Stimulated activated naive CD8-positive, alpha-beta T cell treated with anti-CD3 and anti-CD28 coated beads, Interleukin-15, Interleukin-2, amounts not matched to agents 100 U/mL and 50 U/mL, for 24 hours (primary cell): Measurements from ENCODE around the gene TNS3.
"Not testable (repeated sequence)": the region's sequence is repeated elsewhere in the genome, so short reads cannot be mapped to it uniquely, and the experiment has no call there.

Experiments
- ATAC-seq: fragments of 150-1000 bp; cut with Tn5 transposase; one replicate; pipeline ENCODE4 v1.10.0; 2021
- DNase-seq: peaks from one replicate; pipeline ENCODE4 v3.0.0; 2021

The TNS3 gene

DNA sequence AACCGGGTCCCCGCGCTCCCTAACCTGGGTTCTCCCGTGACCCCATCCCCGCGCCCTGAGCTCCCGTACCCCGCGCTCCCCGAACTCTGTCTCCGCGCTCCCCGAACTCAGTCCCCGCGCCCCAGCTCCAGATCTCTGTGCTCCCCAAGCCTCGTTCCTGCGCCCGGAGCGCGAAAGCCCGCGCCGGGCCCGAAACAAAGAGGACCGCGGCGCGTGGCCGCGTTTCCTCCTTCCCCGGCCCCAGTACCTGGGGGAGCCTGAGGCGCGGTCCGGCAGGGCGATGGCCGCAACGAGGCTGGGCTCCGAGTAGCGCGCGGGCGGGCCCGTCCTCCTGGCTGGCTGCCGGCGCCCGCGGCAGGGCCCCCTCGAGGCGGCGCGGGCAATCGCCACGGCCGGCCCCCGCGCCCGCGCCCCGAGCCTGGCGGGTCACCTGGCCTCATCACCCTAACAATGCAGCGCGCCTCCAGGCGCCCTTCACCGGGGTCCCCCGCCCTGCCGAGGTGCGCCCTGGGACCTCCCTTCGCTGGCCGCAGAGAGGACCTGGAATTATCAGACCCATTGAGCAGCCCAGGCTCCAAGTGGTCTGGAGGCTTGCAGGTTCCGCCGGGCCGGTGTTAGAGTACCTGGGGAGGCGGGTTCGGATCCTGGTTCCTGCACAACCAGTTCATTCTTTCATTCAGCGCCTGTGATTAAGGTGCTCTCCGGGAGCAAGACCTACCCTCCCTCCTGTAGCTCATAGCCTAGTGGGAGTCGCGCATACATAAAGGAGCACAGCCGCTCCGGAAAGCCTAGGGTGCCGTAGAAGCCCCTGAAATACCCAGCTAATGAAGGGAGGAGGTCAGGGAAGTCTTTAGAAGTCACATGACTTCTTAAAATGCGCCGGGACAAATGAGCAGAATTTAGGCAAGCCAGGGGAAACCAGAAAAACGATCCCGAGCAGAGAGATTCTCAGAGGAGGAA lies at the start of gene TNS3:
Gene TNS3 (minus strand): TSS at position 308 of the 960 bp plus-strand sequence. CDS start 142,475 bp downstream, outside the sequence.
- ATAC-seq (peak; percentile 48), DNase-seq (no peak)

DNA sequence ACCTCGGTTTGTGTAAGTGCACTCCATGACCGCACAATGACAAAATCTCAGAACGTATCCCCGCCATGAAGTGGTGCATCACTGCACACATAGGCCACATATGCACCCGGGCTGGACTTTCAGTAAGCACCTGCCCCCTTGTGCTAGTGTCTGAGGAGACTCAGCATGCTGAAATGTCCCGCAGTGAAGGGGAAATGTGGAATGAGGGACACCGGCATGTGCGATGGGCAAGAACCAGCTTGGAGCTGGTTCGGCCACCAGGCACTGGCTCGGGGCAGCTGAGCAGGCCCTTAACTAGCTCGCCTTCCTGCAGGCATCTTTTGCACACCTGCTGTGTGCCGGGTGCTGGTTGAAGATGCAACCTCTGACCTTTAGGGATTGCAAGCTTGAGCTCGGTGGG lies 49.8 kb upstream of the TNS3 start:
- no peak for DNase-seq
- ATAC-seq, result no peak

DNA sequence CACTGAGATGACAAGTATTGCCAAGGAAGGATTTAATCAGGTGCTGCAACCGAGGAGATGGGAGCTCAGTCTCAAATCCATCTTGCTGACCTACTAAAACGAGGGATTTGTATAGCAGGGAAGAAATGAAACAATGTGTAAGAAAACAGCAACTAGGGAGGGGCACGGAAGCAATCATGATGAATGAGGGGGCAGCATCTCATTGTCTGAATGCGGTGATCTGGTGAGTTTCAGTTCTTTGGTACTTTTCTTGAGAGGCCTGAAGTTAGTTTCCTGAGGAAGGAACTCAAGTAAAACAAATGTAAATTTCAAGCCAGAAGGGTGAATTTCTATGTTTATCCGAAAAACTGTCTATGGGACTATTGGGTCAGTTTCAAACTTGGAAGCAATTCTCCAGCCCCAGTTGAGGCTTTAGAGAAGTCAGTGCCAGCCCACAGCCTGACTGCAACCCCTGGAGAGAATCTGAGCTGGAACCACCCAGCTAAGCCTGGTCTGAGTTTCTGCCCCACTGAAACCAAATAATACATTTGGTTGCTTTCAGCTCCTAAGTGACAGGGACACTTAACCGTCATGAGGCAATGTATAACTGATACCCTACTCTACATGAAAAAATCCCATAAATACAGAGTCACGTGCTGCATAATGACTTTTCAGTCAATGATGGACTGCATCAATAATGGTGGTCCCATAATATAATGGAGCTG lies 45.8 kb upstream of the TNS3 start:
- no peak for DNase-seq
- no peak for ATAC-seq

DNA sequence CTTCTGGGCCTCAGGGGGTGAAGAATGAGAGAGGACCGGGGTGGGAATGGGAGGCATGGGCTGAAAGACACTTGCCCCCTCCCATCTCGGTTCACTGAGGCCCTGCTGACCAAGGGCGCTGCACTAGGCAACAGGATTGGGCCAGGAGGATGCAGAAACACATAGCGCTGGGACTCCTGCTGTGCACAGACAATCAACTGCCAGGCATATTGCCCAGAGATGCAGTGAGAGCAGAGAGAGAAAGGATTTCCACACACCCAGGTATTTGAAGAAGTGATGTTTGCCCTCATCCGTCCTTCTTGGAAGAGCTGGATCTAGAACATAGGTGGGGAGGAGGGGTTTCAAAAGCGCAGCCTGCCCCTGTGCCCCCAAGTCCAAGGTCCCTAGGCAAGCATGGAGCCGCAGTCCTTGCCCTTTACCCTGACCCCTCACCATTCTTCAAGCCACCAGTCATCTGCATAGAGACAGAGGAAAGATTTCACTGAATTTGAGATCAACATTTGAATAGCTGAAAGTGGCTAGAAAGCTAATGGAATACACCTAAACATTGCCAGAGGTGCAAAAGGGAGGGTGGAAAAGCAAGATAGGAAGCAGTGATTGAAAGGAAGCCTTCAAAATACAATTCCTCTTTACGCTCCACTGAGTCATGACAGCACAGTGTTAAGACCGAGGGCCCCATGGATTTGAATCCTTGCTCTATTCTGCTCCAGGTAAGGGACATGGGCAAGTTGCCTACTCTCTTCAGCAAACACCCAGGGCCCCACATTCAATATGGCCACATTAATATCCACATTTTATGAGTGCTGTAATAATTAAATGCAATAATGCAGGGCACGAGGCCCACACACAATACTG lies 44.2 kb upstream of the TNS3 start:
- ATAC-seq, result no peak
- no peak for DNase-seq

DNA sequence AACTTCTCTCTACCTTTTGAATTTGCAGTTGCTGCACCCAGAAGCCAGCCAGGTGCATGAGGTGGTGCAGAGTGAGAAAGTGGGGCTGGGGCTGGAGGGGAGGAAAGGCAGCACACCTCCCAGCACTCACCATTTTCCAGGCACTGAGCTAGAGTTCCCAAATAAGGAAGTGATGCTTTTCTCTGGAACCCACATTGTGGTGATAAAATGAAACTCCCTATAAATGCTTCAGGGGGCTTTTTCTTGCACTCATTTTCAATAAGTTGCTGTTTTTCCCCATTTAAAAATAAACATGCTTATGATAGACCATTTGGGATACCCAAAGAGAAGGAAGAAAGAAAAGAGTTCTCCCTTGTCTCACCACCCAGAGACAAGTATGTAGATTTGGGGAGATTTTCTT lies 42.8 kb upstream of the TNS3 start:
- ATAC-seq (no peak), DNase-seq (no peak)

DNA sequence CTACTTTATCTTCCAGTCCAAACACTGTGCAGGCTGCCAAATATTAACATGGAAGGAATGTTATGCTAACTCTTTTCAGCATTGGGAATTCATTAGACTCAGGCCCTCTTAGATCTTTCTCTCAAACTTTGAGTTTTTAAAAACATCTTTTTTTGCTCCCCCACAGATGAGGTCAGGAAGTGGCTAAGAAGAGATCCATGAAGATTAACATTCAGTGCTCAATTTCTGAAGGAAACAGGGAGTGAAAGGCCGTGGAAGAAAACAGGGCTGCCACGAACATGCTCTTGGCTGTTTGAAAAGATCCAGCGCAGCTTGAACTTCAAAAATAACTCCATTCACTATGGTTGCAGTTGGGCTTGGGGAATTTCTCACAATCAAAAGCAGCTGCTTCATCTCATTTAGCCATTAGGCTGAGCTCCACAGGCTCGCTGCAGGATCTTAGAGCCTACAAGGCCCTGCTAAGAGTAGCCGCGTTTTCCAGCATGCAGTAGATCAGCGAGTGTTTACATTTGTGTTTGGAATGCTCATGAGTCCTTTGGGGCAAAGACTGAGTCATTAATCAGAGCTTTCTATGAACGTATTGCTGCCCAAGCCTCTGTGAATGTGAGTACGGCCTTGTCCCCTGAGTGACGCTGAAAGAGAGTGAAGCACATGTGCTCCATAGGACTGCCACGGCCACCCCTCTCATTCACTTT lies 41.2 kb upstream of the TNS3 start:
- ATAC-seq, result no peak
- no peak for DNase-seq

DNA sequence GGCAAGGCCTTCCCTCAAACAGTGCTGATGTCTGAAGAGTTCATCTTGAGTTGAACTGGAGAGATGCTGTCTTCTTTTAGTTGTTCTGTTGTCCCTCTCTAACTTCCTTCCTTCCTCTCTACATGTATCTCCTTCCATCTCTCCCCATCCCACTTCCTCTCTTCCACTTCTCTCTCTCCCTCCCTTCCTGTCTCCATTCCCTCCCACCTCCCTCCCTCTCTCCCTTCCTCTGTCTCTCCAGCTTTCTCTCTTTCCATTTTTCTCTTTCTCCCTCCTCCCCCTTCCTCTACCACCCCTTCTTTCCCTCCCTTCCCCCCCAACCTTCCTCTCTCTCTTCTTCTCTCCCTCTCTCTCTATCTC lies 40.7 kb upstream of the TNS3 start:
- DNase-seq, result no peak
- ATAC-seq, result no peak

DNA sequence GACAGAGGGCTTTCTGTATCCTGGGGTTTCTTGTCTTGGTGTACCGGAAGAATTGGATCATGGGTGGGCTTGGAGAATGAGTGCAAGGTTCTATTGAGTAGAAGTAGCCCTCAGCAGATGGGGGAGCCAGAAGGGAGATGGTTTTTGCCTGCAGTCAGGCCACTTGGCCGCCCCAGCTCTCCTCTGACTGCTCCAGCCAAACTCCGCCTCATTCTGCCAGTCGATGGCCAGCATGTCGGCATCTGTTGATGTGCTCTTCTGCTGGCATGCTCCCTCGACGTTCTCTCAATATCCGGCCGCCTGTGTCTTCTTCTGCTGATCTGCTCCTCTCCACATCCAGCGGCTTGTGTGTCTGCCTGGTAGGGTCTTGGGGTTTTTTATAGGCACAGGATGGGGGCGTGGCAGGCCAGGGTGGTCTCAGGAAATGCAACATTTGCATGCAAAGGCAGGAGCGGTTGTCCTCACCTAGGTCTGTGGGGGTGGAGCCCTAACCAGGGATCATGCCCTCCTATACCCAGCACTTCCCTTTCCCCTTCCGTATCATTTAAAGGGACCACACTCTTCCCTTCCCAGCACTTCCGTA lies 40.2 kb upstream of the TNS3 start:
- DNase-seq (no peak), ATAC-seq (no peak)

DNA sequence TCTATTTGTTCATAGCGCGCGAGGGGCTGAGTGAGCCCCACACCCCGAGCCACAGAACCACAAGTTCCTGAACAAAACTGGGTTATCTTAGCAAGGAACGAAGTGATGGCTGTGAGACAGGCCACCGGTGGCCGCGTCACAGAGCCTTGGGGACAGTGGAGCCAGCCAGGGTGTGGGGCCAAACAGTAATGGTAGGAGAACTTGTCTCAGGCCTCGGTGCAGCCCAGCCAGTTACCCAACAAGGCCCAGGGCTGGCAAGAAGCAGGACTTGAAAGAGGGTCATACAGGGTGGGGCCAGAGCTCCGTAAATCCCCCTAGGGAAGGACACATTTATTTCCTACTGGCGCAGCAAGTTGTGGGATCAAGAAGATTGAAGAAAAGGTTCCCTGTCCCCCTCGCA lies 39.4 kb upstream of the TNS3 start:
- ATAC-seq (no peak), DNase-seq (no peak)

DNA sequence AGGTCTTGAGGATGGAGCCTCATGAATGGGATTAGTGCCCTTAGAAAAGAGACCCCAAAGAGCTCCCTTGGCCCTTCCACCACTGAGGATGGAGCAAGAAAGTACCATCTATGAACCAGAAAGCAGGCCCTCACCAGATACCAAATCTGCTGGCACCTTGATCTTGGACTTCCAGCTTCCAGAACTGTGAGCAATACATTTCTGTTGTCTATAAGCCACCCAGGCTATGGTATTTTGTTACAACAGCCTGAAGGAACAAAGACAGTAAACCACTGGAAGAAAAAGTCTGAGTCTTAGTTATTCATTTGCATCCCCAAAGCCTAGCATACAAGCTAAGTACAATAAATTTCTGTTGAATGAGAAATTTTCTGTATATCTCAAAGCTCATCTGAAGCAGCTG lies 37.9 kb upstream of the TNS3 start:
- DNase-seq (no peak), ATAC-seq (no peak)

DNA sequence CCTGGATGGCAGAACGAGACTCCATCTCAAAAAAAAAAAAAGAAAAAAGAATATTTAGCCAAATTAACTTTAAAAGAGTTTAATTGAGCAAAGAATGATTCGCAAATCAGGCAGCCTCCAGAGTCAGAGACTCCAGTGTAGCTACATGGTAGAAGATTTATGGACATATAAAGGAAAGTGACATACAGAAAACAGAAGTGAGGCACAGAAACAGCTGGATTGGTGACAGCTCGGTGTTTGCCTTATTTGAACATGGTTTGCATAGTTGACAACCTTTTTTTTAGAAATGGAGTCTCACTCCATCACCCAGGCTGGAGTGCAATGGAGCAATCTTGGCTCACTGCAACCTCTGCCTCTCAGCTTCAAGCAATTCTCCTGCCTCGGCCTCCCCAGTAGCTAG lies 35.2 kb upstream of the TNS3 start:
- no peak for ATAC-seq
- no peak for DNase-seq

DNA sequence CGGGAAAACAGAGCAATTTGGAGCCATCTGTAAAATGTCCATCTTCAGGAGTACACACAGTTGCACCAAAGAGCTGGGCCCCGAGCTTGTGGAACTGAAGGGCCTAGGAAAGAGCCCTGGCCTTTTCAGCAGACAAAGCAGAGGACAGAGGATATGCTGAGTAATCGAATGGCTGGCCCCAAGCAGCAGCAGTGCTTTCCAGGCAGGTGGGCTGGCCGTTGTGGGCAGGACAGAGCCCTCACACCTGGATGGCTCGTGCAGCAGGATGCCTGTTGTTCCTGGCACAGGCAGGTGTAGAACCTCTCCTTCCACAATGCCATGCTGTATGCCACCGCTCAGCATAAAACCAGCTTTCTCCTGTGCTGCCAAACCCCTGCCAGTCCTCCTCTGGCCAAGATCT lies 32.5 kb upstream of the TNS3 start:
- no peak for ATAC-seq

DNA sequence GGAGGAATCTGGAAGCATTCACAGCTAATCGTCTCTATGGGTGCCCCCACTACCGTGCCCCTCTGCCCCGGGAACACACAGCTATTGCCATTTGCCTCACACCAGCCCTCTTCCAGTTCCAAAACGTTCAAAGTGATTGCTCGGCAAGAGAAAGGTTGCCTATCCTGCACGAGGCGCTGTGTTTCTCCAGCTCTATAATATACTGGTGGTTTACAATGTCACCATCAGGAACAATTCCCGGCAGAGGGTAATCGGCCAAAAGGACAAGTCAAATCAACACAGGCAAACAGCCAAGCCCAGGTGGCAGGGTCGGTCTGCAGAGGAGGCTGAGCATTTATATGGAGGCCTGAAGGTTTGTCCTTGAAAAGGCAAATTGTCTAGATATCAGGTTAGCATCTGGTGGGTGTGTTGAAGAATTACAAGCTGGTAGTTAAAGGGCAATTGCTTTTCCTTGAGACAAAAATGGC lies 29.2 kb upstream of the TNS3 start:
- DNase-seq (no peak), ATAC-seq (no peak)

More for the DNA sequence above, 32.5 kb upstream of the TNS3 start:
- DNase-seq, result no peak

DNA sequence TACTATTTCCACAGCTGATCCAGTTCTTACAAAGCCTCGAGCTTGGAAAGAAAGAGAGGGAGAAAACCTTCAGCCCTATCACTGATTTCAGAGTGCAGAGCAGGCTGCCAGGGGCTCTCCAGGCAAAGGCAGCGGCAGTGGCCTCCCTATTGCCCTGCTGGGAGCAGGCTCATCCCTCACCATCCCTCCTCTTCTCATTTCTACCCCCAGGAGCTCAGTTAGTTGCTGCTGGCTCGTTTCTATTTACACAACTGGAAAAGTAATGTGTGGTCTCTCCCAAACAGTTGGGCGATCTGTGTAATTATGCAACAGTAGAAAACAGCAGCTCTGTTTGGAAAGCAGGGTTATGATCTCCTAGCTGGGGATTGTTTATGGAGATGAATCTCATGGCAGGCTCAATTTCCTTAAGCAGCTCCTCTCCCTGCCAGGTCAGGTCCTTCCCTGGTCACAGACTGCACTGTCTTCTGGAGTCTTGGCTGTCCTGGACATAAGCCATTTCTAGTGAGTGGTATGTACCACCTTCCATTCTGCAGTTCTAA lies 28.7 kb upstream of the TNS3 start:
- DNase-seq, result no peak
- no peak for ATAC-seq

DNA sequence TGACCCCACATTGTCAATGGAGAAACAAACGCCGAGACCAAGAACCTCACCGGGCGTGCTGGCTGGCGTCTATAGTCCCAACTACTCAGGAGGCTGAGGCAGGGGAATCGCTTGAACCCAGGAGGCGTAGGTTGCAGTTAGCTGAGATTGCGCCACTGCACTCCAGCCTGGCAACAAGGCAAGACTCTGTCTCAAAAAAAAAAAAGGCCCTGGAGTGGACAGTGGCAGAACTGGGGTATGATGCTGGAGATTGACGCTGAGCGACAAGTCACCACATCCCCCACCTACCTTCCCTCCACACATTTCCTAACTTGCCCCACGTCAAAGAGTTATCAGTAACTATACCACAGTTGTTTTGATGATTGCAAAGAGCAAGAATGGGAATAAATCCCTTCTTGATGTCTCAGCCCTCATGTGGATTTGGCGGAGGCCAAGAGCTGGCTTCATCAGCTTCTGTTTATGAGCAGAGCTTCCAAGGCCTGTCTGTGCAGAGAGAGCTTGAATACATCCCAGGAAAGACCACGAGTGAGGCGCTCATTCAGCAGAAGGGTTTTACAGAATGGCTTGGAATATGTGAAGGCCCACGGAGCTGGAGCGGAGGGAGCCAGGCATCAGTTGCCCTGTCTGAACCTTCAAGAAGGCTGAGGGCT lies 28.0 kb upstream of the TNS3 start:
- ATAC-seq (no peak), DNase-seq (no peak)

DNA sequence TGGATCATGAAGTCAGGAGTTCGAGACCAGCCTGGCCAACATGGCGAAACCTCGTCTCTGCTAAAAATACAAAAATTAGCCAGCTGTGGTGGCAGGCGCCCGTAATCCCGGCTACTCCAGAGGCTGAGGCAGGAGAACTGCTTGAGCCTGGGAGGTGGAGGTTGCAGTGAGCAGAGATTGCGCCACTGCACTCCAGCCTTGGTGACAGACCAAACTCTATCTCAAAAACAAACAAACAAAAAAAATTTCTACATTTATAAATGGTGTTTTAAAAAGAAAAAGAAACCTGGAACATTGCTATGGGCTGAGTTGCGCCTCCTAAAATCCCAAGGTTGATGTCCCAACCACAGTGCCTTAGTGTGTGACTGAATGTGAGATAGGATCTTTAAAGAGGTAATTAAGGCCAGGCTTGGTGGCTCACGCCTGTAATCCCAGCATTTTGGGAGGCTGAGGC lies 24.7 kb upstream of the TNS3 start:
- not testable (repeated sequence) for DNase-seq, ATAC-seq

DNA sequence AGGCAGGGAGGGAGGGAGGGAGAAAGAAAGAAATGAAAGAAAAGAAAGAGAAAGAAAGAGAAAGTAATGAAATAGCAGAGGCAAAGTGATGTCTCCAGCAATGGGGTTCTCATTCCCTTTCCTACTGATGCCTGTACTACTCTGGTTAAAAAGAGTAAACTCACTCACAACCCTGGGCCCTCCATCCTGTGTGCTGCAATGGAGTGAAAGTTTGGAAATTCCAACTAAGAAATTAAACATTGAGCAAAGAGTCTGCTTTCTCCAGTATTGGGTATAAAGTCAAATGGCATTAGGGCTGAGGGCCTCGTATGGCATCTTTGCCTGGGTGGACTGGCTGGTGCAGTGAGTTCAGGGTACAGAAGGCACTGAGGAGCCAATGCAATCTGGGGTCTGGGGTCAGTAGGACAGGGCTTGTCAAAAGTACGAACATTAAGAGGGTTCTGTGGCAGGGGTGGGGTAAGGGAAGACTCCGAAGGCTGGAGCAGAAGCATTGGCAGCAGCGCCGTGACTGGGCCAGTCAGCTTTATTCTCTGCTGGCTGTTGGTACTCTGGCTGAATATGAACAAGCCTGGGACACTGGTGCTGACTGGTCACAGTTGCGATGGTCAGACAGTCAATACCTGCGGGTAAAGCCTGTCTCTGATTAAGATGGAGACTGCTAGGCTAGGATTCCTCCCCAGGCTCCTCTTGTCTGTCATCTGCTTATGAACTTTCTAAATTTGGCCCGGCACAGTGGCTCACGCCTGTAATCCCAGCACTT lies 24.1 kb upstream of the TNS3 start:
- ATAC-seq, result no peak

DNA sequence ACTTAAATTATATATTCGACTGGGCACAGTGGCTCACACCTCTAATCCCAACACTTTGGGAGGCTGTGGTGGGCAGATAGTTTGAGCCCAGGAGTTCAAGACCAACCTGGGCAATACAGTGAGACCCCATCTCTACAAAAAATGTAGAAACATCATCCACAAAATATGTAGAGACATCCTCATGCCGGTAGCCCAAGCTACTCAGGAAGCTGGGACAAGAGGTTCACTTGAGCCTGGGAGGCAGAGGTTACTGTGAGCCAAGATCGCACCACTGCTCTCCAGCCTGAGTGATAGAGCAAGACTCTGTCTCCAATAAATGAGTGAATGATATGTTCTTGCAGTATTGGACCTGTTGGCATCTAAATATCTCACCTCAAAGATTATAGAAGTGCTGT lies 22.6 kb upstream of the TNS3 start:
- no peak for DNase-seq
- ATAC-seq, result no peak

More for the DNA sequence above, 24.1 kb upstream of the TNS3 start:
- DNase-seq, result no peak

DNA sequence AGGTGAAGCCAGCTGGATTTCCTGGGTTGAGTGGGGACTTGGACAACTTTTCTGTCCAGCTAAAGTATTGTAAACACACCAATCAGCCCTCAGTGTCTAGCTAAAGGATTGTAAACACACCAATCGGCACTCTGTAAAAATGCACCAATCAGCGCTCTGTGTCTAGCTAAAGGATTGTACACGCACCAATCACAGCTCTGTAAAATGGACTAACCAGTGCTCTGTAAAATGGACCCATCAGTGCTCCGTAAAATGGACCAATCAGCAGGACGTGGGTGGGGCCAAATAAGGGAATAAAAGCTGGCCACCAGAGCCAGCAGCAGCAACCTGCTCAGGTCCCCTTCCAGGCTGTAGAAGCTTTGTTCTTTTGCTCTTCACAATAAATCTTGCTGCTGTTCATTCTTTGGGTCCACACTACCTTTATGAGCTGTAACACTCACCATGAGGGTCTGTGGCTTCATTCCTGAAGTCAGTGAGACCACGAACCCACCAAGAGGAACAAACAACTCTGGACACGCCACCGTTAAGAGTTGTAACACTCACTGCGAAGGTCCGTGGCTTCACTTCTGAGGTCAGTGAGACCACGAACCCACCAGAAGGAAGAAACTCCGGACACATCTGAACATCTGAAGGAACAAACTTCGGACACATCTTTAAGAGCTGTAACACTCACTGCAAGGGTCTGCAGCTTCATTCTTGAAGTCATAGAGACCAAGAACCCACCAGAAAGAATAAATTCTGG lies 21.8 kb upstream of the TNS3 start:
- ATAC-seq, DNase-seq: not testable (repeated sequence)
